ENCODE results near the gene SCGB2A2. TPM values are rescaled to one million over a fixed set of nuclear protein-coding genes. Genes with fewer than 3 reads are reported as not detected.

The SCGB2A2 gene
- total RNA-seq, 1 donor from 2014 or later = not detected

DNA sequence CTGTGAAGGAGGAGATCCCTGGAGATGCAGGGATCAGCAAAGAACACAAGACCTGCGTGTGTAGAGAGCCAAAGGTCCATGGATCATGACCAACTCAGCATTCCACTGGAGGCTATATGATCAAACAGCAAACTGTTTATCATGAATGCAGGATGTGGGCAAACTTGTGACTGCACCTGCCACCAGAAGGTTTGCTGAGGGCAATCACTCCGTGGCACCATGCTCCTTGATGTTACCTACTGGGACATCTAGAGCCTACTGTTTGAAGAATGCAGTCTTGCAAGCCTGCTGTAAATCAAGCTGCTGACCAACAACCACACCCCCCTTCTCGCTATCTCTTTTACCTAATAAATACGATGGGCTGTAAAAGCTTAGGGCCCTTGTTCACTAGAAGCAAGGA, 18.3 kb upstream of the SCGB2A2 start:
- no peak overlapping the region for H3K4me3 ChIP-seq
- TF ChIP-seq, protein P1, sequence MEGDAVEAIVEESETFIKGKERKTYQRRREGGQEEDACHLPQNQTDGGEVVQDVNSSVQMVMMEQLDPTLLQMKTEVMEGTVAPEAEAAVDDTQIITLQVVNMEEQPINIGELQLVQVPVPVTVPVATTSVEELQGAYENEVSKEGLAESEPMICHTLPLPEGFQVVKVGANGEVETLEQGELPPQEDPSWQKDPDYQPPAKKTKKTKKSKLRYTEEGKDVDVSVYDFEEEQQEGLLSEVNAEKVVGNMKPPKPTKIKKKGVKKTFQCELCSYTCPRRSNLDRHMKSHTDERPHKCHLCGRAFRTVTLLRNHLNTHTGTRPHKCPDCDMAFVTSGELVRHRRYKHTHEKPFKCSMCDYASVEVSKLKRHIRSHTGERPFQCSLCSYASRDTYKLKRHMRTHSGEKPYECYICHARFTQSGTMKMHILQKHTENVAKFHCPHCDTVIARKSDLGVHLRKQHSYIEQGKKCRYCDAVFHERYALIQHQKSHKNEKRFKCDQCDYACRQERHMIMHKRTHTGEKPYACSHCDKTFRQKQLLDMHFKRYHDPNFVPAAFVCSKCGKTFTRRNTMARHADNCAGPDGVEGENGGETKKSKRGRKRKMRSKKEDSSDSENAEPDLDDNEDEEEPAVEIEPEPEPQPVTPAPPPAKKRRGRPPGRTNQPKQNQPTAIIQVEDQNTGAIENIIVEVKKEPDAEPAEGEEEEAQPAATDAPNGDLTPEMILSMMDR (IDR thresholded peaks at IDR 0.05; ENCODE audit: borderline replicate concordance) = no peak
- no peaks in the 10 kb centered on the region for H3K36me3 ChIP-seq
- H3K27ac ChIP-seq (replicated peaks) = no peak overlapping the region
- peaks cover 20% of the 10 kb centered on the region for H3K27me3 ChIP-seq (ENCODE audit: low read depth)
- no peak for DNase-seq
- intact Hi-C loops (cut with micrococcal nuclease) = no loop called here
- no peaks in the 10 kb centered on the region for H3K4me1 ChIP-seq
- H3K9me3 ChIP-seq (replicated peaks) = peaks cover 46% of the 10 kb centered on the region

DNA sequence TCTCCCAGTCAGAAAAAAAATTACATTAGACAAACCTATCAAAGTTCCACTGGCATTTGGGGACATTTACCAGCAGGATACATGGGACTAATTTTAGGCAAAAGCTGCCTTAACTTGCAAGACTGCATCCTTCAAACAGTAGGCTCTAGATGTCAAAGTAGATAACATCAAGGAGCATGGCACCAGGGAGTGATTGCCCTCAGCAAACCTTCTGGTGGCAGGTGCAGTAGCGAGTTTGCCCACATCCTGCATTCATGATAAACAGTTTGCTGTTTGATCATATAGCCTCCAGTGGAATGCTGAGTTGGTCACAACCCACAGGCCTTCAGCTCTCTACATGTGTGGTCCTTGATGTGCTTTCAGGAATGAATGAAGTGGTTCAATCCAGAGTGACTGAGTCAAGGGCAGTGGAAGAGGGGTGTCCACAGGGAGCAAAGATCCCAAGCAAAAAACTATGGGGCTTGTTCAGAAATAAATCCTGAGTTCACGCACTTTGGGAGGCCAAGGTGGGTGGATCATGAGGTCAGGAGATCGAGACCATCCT, 15.9 kb upstream of the SCGB2A2 start:
- Histone ChIP-seq H3K4me3 (no peak overlapping the region), H3K36me3 (no peaks in the 10 kb centered on the region), H3K9me3 (replicated peaks) (peaks cover 46% of the 10 kb centered on the region), H3K27ac (replicated peaks) (no peak overlapping the region), H3K27me3 (ENCODE audit: low read depth) (peaks cover 20% of the 10 kb centered on the region), H3K4me1 (no peaks in the 10 kb centered on the region)
- DNase-seq = no peak
- intact Hi-C loops (cut with micrococcal nuclease) = no loop called here
- TF ChIP-seq, protein P1 (IDR thresholded peaks at IDR 0.05; ENCODE audit: borderline replicate concordance) = no peak

DNA sequence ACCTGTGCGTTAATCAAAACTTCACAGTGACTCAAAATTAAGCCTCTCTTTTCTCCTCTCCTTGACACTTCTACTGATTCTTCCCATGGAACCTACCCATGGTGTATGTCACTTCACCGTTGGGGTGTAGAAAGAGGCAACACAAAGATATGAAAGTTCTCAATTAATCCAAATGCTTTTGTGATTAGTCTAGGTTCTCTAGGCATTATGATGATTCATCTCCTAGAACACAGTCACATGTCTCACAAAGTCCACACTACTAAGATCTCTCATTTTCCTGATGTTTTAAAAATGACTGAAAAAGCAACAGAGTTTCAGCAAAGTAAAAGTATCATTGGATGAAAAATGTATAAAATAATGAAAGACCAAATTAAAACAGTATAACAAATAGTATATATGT, 13.7 kb upstream of the SCGB2A2 start:
- no peaks in the 10 kb centered on the region for H3K4me1 ChIP-seq
- peaks cover 20% of the 10 kb centered on the region for H3K27me3 ChIP-seq (ENCODE audit: low read depth)
- H3K27ac ChIP-seq (replicated peaks) = no peak overlapping the region
- no peak overlapping the region for H3K4me3 ChIP-seq
- intact Hi-C loops (cut with micrococcal nuclease) = no loop called here
- DNase-seq = no peak
- H3K36me3 ChIP-seq = no peaks in the 10 kb centered on the region
- peaks cover 30% of the 10 kb centered on the region for H3K9me3 ChIP-seq (replicated peaks)
- TF ChIP-seq, protein P1 (IDR thresholded peaks at IDR 0.05; ENCODE audit: borderline replicate concordance) = no peak

DNA sequence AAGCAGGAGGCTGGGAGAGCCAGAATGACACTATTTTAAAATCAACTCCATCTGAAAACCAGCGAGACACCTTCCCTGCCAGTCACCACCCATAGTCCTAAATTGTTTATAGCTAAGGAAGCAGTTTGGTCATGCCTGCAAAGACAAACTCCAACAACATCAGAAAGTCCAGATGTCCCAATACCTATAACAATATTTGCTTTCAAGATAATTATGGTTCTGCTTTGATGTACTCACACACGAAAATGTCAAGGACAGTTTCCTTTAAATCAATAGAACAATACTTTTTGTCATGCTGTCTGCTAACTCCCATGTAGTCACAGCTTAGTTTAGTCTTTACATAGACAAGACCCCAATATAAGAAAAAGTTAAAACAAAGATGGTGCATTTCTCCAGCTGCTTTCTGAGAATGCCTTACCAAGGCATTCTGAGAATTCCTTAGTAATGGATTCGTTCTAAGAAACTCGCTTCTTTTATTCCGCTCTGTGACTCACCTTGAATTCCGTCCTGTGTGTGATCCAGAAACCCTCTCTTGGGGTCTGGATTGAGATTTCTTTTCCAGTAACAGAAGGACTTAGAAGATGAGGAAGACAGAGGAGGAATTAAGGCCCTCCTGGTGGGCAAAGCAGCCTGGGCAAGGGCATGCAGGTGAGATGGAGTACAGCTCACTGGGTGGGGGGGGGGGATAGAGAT, 9.6 kb upstream of the SCGB2A2 start:
- DNase-seq = no peak
- intact Hi-C loops (cut with micrococcal nuclease) = no loop called here
- Histone ChIP-seq H3K27me3 (ENCODE audit: low read depth) (peaks cover 27% of the 10 kb centered on the region), H3K4me3 (no peak overlapping the region), H3K9me3 (replicated peaks) (no peaks in the 10 kb centered on the region), H3K27ac (replicated peaks) (no peak overlapping the region), H3K4me1 (no peaks in the 10 kb centered on the region), H3K36me3 (no peaks in the 10 kb centered on the region)
- TF ChIP-seq, protein P1 (IDR thresholded peaks at IDR 0.05; ENCODE audit: borderline replicate concordance) = no peak

DNA sequence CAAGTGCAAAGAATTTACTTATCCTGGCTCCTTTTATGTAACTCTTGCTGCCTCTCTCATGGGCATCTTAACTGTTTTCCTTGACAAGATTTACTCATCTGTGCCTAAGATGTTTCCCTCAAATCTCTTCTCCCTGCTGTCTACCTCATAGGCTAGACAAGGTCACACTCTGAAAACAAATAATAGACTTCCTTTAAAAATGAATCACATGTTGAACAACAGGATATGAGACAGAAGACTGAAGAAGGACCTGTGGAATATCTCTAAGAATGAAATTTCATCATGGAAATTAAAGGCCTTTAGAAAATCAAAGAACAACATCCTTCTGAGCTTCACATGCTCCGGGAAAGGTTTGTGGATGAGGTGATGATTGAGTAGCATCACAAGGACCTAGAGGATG, 6.0 kb upstream of the SCGB2A2 start:
- TF ChIP-seq, protein P1 (IDR thresholded peaks at IDR 0.05; ENCODE audit: borderline replicate concordance) = no peak
- Histone ChIP-seq H3K9me3 (replicated peaks) (no peaks in the 10 kb centered on the region), H3K36me3 (no peaks in the 10 kb centered on the region), H3K27ac (replicated peaks) (no peak overlapping the region), H3K4me3 (no peak overlapping the region), H3K4me1 (no peaks in the 10 kb centered on the region), H3K27me3 (ENCODE audit: low read depth) (peaks cover 30% of the 10 kb centered on the region)
- no peak for DNase-seq
- intact Hi-C loops (cut with micrococcal nuclease) = no loop called here

Measured in left ventricle myocardium inferior (tissue), 1 donor.